ENCODE measurements around the gene PABPC1L. TPM values are rescaled to one million over a fixed set of nuclear protein-coding genes. Genes with fewer than 3 reads are reported as not detected.

The PABPC1L gene
- total RNA-seq, 1 experiment from 2014 or later: 127 TPM

DNA sequence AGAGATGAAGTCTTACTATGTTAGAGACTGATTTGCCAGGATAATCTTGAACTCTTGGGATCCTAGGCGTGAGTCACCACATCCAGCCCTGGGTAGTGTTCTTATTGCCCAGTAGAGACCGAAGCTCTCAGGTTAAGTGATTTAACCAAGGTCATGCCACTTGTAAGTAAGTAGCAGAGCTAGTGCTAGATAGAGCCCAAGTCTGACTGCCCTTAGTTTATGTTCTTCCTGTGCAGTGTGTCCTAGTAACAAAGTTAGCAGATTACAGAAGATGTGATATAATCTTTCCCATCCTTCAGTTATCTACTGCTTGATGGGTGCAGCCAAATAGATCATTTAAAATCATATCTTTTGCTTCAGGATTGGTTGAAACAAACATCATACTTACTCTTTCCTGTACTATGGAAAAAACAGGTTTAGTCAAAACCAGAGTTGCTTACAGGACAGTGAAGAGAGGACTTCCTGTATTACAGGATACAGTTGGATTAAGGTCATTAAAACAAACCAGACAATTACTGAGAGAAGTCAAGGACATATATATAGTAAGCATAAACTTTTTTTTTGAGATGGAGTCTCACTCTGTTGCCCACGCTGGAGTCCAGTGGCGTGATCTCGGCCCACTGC lies 9.5 kb upstream of the PABPC1L start:
- Histone ChIP-seq H3K4me3 (replicated peaks in 1 of 2; ENCODE audit: low read depth in 1 of 2, low read length in 2 of 2) (no peak overlapping the region), H3K27ac (ENCODE audit: low read depth, low read length) (no peak overlapping the region), H4K20me1 (ENCODE audit: insufficient read depth) (peaks cover 10% of the 10 kb centered on the region; the same call in 1 of the 2 replicates), H3K4me2 (ENCODE audit: low read length) (no peak overlapping the region), H3K9me3 (ENCODE audit: control insufficient read depth in 1 of 2, insufficient read depth in 1 of 2, low read depth in 1 of 2, low read length in 2 of 2) (no peaks in the 10 kb centered on the region), H3K4me1 (ENCODE audit: control insufficient read depth in 1 of 2, insufficient read depth in 2 of 2, low read length in 2 of 2) (no peaks in the 10 kb centered on the region), H3K79me2 (ENCODE audit: insufficient read depth, low read length) (peaks cover 90% of the 10 kb centered on the region), H3K9me2 (ENCODE audit: insufficient read depth) (no peaks in the 10 kb centered on the region), H2AFZ (ENCODE audit: low read depth, low read length, poor library complexity, severe bottlenecking) (no peak overlapping the region), H3K27me3 (ENCODE audit: insufficient read depth, low read length) (no peaks in the 10 kb centered on the region), H3K9ac (ENCODE audit: low read length) (no peak overlapping the region), H3K36me3 (ENCODE audit: control insufficient read depth in 1 of 2, insufficient read depth in 2 of 2, low read length in 2 of 2) (peaks cover 36 to 41% of the 10 kb centered on the region in 2 experiments)
- CTCF ChIA-PET: no interaction called here
- RAD21 ChIA-PET (ENCODE audit: low non-redundant PET in 1 of 2, low total read pairs in 2 of 2, uncharacterized antibody in 2 of 2, unreplicated experiment in 2 of 2): no interaction called here
- TF ChIP-seq RAD21 (IDR thresholded peaks at IDR 0.05; ENCODE audit: low read depth) (no peak), YY1 (IDR thresholded peaks at IDR 0.05; ENCODE audit: extremely low read depth, insufficient replicate concordance, low read depth, low read length) (no peak), ZFX (IDR thresholded peaks at IDR 0.05) (no peak), CBX3 (IDR thresholded peaks at IDR 0.05; ENCODE audit: low read depth) (no peak), FOSL1 (IDR thresholded peaks at IDR 0.05; ENCODE audit: low read depth) (no peak), POLR2AphosphoS5 (IDR thresholded peaks at IDR 0.05; ENCODE audit: low read depth, low read length) (no peak)
- TF ChIP-seq, protein P1, sequence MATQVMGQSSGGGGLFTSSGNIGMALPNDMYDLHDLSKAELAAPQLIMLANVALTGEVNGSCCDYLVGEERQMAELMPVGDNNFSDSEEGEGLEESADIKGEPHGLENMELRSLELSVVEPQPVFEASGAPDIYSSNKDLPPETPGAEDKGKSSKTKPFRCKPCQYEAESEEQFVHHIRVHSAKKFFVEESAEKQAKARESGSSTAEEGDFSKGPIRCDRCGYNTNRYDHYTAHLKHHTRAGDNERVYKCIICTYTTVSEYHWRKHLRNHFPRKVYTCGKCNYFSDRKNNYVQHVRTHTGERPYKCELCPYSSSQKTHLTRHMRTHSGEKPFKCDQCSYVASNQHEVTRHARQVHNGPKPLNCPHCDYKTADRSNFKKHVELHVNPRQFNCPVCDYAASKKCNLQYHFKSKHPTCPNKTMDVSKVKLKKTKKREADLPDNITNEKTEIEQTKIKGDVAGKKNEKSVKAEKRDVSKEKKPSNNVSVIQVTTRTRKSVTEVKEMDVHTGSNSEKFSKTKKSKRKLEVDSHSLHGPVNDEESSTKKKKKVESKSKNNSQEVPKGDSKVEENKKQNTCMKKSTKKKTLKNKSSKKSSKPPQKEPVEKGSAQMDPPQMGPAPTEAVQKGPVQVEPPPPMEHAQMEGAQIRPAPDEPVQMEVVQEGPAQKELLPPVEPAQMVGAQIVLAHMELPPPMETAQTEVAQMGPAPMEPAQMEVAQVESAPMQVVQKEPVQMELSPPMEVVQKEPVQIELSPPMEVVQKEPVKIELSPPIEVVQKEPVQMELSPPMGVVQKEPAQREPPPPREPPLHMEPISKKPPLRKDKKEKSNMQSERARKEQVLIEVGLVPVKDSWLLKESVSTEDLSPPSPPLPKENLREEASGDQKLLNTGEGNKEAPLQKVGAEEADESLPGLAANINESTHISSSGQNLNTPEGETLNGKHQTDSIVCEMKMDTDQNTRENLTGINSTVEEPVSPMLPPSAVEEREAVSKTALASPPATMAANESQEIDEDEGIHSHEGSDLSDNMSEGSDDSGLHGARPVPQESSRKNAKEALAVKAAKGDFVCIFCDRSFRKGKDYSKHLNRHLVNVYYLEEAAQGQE (IDR thresholded peaks at IDR 0.05; ENCODE audit: low read depth): no peak
- POLR2A ChIA-PET: interaction anchor here (1.9 kb wide), 1 partner anchor 9 kb away, joined by 5 read pairs; the partner anchor contains the start of gene PABPC1L
- no peak for ATAC-seq
- intact Hi-C loops (cut with micrococcal nuclease): no loop called here
- no TSS peak for BruUV-seq (replicated peaks)
- no peak for DNase-seq (ENCODE audit: low read depth, low spot score)

Measured in HCT116 (cell line).